GM19238 (cell line): ENCODE results near the gene FA2H.
"Not testable (repeated sequence)": the region's sequence is repeated elsewhere in the genome, so short reads cannot be mapped to it uniquely, and the experiment has no call there.

Experiments
- DNase-seq: peaks from one replicate; pipeline ENCODE4 v3.0.0; 2011; ENCODE audit warnings: low spot score; ENCODE audit not compliant: insufficient read length

The FA2H gene

GRCh38 chr16:74770831-74771526 lies 3.6 kb downstream of the FA2H start:
- no peak for DNase-seq

DNA sequence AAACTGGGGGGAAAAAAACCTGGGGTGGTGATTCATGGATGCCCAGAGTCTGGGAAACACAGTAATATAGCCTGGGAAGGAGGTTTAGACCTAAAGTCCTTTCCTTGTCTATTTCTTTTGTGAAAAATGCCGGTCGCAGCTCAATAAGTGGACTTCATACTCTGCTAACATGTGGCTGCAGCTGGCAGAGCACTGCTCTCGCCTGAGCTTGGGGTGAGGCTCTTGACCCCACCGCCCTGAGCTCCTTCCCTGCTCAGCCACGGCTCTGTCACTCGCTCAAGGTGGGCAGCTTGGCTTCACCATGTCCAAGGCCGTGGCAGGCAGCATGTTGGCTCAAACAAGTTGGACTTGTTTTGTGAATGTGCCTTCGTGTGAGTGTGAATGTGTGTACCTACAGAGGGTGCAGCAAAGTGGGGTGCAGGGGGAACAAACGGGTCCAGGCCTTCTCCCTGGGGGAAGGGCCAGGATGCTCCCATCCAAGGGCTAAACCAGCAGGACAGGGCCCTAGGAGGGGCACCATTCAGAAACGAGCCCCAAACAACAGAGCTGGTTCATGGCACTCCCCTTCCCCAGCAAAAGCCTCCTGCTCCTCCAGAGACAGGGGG lies 4.9 kb downstream of the FA2H start:
- DNase-seq, result no peak

DNA sequence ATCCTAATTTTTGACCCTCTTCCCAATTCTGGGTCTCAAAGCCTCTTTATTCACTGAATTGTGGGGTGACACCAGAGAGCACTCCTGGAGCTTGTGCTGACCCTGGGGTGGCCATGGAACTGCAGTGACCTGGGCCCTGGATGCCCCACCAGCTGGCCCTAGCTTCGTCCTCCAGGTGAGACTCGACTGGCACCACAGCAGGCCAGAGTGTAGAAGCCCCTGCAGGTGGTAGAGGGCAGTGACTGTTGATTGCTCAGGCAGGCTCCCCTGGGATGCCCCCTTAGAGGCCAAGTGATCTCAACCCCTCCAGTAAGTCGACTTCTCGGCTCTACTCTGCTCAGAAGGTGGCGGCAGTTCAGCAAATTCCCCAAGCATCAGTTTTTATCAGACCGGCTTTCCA lies 6.4 kb downstream of the FA2H start:
- no peak for DNase-seq

DNA sequence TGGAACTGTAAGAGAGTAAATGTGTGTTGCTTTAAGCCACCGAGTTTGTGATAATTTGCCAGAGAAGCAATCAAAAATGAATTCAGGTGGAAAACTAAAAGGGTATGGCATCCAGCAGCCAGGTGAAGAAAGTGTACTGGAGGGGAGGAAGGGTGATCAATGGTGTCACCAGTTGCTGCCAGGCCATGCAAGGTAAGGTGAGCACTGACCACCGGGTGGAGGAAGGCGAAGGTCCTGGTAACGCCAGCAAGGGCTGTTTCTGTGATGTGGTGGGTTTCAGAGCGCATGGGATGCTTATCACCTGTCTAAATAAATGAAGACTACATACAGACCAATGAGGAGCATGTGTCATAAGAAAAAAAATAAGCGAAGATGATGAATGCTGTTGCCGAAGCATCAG lies 6.9 kb downstream of the FA2H start:
- no peak for DNase-seq

- no peak for DNase-seq
These were observed 7.9 kb downstream of the FA2H start for GRCh38 chr16:74766729-74767128.

- not testable (repeated sequence) for DNase-seq
These were observed 10.4 kb downstream of the FA2H start for GRCh38 chr16:74764184-74764583.

GRCh38 chr16:74761665-74762064 lies 13.0 kb downstream of the FA2H start:
- DNase-seq, result no peak

DNA sequence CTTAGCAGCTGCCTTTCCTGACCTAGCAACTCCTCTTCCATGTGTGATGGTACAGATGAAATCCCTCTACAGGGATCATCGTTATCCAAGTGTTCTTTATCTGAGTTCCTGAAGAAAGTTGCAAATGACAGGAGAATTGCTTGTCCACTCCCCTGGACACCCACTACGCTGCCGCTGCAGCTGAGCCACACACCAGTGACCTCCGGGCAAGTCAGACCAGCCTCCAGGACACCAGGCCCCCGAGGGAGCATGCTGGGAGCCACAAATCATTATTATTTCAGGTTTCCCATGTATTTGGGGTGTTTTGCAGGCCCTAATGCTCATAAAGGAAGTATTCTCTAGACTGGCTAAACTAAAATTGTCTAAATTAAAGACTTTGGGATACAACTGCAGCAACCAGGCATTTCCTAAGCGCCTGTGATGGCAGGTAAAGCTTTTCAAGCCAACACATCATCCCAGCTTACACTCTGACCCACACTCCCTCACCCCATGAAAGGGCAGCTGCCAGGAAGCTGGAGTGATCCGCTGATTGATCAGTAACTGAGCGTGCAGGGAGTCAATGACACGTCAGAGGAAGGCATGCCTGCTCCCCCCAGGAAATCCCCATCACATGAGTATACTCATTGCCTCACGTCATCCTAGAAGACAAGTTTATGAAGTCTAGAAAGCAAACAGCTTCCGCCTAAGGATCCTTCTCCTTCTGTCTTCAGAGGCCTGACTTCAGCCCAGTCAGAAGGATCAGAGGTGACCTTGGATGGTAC lies 14.4 kb downstream of the FA2H start:
- no peak for DNase-seq

- no peak for DNase-seq
These were observed 15.1 kb downstream of the FA2H start for GRCh38 chr16:74759564-74759963.

DNA sequence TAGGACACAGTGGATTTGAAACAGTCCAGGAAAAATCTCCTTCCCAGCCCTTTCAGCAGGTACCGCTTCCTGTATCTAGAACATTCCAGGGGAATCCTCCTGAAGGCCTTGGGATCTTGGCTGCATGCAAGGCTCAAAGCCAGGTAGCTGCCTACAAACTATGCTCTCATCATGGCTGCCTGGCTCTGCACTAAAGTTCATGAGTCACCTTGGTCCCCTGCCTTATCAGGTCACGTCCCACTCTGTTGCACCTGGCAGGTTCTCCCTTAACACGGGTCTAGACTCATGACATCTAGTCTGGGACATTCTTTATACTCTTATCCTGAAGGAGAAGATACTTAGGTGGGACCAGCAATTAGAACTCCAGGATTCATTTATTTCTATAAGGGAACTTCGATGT lies 15.8 kb downstream of the FA2H start:
- no peak for DNase-seq

DNA sequence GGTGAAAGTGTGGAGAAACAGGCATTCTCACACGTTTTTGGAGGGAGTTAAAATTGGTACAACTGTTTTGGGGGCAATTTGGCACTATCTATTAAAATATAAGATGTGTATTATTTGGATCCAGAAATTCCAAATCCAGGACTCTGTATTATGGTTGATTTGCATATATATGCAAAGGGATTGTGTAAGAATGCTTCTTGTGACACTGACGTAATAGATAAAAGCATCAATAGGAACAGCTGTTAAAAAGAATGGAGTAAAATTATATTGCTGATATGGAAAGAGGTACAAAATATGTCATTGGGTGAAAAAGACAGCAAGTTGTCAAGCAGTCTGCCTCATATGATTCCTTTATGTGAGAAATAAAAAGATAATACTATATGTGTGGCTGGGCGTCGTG lies 17.3 kb downstream of the FA2H start:
- DNase-seq, result no peak

GRCh38 chr16:74756203-74756602 lies 18.4 kb downstream of the FA2H start:
- no peak for DNase-seq

- no peak for DNase-seq
These were observed 21.4 kb downstream of the FA2H start for GRCh38 chr16:74753180-74753579.

GRCh38 chr16:74752756-74753155 lies 21.9 kb downstream of the FA2H start:
- no peak for DNase-seq

DNA sequence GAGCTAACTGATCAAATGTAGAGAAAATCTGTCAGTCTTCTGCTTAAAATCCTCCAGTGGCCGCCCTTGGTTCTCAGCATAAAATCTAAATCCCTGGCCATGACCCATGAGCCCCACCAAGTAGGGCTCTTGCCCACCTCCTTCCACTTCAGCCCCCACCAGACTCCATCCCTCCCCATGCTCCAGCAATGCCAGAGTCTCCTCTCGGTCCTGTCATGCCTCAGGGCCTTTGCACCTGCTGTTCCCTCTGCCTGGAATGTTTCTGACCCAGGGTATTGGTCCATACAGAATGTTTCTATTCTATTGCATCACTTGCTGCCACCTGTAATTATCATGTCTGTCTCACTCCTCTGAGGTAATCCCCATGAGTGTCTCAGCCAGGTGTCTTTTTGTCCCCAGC lies 22.4 kb downstream of the FA2H start:
- no peak for DNase-seq

DNA sequence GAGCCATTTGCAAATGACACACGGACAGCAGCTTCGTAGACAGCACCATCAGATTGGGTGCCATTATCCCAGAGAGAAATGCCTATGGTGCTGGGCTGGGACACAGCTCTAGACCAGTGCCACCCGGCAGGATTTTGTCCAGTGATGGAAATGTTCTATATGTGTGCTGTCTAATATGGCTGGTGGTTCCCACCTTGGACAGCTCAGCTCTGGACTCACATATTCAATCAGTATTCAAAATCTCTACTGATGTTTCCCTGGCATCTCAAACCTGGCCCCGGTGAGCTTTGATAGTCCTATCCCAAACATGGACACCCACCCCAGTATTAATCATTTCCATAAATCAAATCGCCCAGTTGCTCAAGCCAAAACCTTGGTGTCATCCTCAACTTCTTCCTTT lies 23.0 kb downstream of the FA2H start:
- no peak for DNase-seq

DNA sequence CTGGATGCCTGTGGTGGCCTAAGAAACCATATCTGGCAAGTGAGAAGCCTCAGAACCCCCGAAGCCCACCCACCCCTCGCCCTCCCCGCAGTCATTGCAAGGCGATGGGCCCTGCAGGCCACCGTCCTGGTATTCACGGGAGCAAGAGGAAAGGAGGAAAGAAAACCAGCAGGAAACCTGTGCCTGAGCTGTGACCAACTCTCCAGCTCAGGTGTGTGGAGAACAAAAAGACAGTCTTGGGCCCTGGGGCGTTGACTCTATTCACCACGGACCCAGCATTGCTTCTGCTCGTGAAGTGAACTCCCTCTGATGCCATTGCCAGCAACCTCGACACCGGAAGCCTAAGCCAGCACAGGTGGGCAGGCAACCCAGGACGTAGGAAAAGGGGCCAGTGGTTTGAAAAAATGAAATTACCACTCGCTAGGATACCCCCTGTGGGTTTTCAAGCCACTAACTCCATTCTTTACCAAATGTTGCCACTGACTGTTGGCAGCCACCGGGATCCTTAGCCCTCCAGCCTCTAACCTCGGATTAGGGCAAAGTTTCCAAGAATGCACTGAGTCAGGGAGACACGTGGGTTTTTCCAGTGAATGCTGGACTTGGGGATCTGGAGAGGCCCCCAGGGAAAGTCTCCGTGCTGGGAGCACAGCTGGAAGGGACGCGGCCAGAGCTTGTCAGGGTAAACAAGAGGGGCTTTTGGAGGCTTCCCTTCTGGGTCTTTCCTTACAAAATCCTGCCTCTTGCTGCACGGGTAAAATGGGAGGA lies 25.1 kb downstream of the FA2H start:
- no peak for DNase-seq

DNA sequence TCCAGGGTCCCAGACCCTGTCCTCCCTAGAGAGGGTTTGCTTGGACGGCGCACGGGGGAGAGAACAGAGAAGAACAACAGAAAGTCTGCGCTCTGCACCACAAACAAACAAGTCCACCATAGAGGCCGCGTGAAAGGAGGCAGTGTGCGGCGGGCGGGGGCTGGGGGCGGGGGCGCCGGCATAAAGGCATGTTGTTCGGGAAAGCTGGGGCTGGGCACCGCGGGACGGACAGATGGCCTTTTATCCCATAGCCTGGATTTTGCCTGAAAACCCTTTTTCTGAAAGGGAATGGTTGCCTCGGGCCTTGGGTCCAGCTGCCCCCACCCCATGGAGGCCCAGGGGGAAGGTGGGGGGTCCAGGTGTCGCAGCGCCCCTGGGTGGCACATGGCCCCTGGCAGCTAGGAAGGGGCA lies 26.0 kb downstream of the FA2H start:
- DNase-seq, result no peak

DNA sequence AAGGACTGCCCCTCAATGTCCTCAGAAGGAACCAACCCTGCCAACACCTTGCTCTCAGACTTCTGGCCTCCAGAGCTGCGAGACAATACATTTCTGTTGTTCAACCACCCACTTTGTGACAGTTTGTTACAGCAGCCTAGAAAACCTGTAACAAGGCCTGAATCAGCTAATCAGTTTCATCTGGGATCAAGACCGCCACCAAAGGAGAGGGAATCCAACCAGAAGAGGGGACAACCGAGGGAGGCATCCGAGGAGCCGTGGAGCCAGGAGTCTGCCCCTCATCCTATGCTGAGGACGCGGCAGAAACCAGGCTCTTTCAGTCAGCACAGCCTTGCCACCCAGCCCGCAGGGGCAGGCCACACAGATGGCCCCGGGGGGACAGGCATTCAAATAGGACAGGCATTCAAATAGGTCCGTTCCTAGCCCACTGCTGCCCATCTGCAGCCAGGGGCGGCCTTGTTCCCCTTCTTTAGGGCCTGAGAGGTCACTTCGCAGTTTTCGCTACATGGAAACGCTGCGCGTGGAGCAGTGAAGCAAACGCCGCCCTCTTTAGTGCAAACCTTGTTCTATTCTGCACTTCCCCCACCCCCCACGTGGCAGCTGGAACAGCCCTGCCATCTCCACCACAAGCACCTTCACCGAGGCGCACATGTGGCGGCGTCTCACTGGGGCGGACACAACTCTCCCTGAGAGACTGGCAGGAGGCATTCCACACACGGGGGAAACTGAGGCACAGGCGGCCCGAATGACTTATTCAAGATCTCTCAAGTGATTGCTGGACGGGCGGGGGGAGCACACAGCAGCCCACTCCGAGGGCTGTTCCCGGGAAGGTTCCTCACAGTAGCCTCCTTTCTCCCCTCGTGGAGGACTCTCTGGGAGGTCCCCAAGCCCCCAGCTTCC lies 26.7 kb downstream of the FA2H start:
- no peak for DNase-seq

DNA sequence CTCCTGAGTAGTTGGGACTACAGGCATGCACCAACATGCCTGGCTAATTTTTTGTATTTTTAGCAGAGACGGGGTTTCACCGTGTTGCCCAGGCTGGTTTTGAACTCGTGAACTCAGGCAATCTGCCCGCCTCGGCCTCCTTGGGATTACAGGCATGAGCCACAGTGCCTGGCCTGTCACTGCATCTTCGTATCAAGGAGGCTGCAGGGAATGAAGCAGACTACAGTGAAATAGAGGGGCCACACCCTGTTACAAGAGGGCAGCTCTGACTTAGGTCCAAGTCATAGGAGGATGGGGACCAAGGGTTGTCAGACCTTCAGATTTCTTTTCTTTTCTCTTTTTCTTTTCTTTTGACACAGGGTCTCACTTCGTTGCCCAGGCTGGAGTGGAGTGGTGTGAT lies 28.7 kb downstream of the FA2H start:
- DNase-seq, result no peak

- DNase-seq, result no peak
These were observed 29.5 kb downstream of the FA2H start for GRCh38 chr16:74745109-74745615.
